GM19324 (cell line): Measurements from ENCODE around the gene DDX56.
"Not testable (repeated sequence)": the region's sequence is repeated elsewhere in the genome, so short reads cannot be mapped to it uniquely, and the experiment has no call there.

Source experiments
- ATAC-seq: cut with Tn5 transposase; IDR thresholded peaks from one replicate; pipeline ENCODE4 v1.9.1; 2021; ENCODE audit warnings: mild to moderate bottlenecking, moderate library complexity; ENCODE audit not compliant: unreplicated experiment, low FRiP score

Gene DDX56

GRCh38 chr7:44564606-44565005 lies 9.1 kb downstream of the DDX56 start:
- ATAC-seq: no peak

GRCh38 chr7:44563171-44563679 lies 10.5 kb downstream of the DDX56 start:
- ATAC-seq: no peak

GRCh38 chr7:44562622-44562962 lies 11.1 kb downstream of the DDX56 start:
- not testable (repeated sequence) for ATAC-seq

- ATAC-seq: no peak
These were observed 11.6 kb downstream of the DDX56 start for GRCh38 chr7:44561962-44562621.

- ATAC-seq: no peak
These were observed 12.2 kb downstream of the DDX56 start for GRCh38 chr7:44561481-44561880.

- no peak for ATAC-seq
These were observed 14.2 kb downstream of the DDX56 start for GRCh38 chr7:44559485-44559884.

- no peak for ATAC-seq
These were observed 16.2 kb downstream of the DDX56 start for GRCh38 chr7:44557485-44557884.

- ATAC-seq: no peak
These were observed 18.4 kb downstream of the DDX56 start for GRCh38 chr7:44555350-44555749.

- ATAC-seq: not testable (repeated sequence)
These were observed 21.2 kb downstream of the DDX56 start for GRCh38 chr7:44552473-44553005.

- ATAC-seq: no peak
These were observed 24.3 kb downstream of the DDX56 start for GRCh38 chr7:44549457-44549856.

- no peak for ATAC-seq
These were observed 24.8 kb downstream of the DDX56 start for GRCh38 chr7:44548893-44549292.

GRCh38 chr7:44547536-44548231 lies 26.0 kb downstream of the DDX56 start:
- ATAC-seq: no peak

- ATAC-seq: no peak
These were observed 31.7 kb downstream of the DDX56 start for GRCh38 chr7:44541876-44542610.

GRCh38 chr7:44541028-44541869 lies 32.5 kb downstream of the DDX56 start, which contains the start of gene NPC1L1:
Gene NPC1L1 (minus strand): TSS chr7:44541330. CDS start chr7:44541259, 71 bp downstream.
- no peak for ATAC-seq

GRCh38 chr7:44540592-44541027 lies 33.1 kb downstream of the DDX56 start:
- no peak for ATAC-seq

- ATAC-seq: no peak
These were observed 33.8 kb downstream of the DDX56 start for GRCh38 chr7:44539669-44540506.

GRCh38 chr7:44538798-44539668 lies 34.7 kb downstream of the DDX56 start:
- no peak for ATAC-seq

- no peak for ATAC-seq
These were observed 35.5 kb downstream of the DDX56 start for GRCh38 chr7:44538093-44538797.
